H9 (cell line): ENCODE data around the gene STAB2. TPM values are rescaled to one million over a fixed set of nuclear protein-coding genes. Genes with fewer than 3 reads are reported as not detected.

ENCODE experiments used
- DNase-seq: peaks from one replicate; pipeline ENCODE4 v3.0.0-alpha.2; 2017
- H2AFZ ChIP-seq: one replicate; pipeline ENCODE4 v1.6.1; 2013; ENCODE audit warnings: mild to moderate bottlenecking, low read length, control low read depth, moderate library complexity
- H2AK5ac ChIP-seq: 2 replicates; pipeline ENCODE4 v1.6.1; 2013; ENCODE audit warnings: low read length, control low read depth, mixed read lengths; ENCODE audit not compliant: insufficient read length
- H2BK120ac ChIP-seq: one replicate; pipeline ENCODE4 v1.6.1; 2013; ENCODE audit warnings: low read depth, mild to moderate bottlenecking, low read length, control low read depth, inconsistent platforms; ENCODE audit not compliant: poor library complexity, severe bottlenecking
- H2BK12ac ChIP-seq: 2 replicates; pipeline ENCODE4 v1.6.1; 2013; ENCODE audit warnings: low read length, control low read depth, mixed read lengths, low read depth; ENCODE audit not compliant: insufficient read length
- H2BK15ac ChIP-seq: 2 replicates; pipeline ENCODE4 v1.6.1; 2013; ENCODE audit warnings: low read depth, low read length, control low read depth
- H2BK20ac ChIP-seq: one replicate; pipeline ENCODE4 v1.6.1; 2013; ENCODE audit warnings: low read depth, mild to moderate bottlenecking, low read length, control low read depth, inconsistent platforms; ENCODE audit not compliant: poor library complexity, severe bottlenecking
- H2BK5ac ChIP-seq: 2 replicates; pipeline ENCODE4 v1.6.1; 2013; ENCODE audit warnings: low read length, control low read depth, mixed read lengths; ENCODE audit not compliant: insufficient read length
- H3K14ac ChIP-seq: 2 replicates; pipeline ENCODE4 v1.6.1; 2013; ENCODE audit warnings: low read length, control low read depth; ENCODE audit not compliant: insufficient read depth
- H3K18ac ChIP-seq: 2 replicates; pipeline ENCODE4 v1.6.1; 2013; ENCODE audit warnings: low read depth, mild to moderate bottlenecking, mixed read lengths, low read length, control low read depth; ENCODE audit not compliant: insufficient read length
- H3K23ac ChIP-seq: 2 replicates; pipeline ENCODE4 v1.6.1; 2013; ENCODE audit warnings: low read length, control low read depth, mixed read lengths, low read depth; ENCODE audit not compliant: insufficient read length
- H3K23me2 ChIP-seq: 2 replicates; pipeline ENCODE4 v1.6.1; 2013; ENCODE audit warnings: low read depth, mild to moderate bottlenecking, mixed read lengths, low read length, control low read depth; ENCODE audit not compliant: insufficient read length, poor library complexity, severe bottlenecking
- H3K27ac ChIP-seq: 2 replicates; pipeline ENCODE4 v1.5.1; 2013; ENCODE audit warnings: low read length, control low read depth, mixed read lengths, low read depth; ENCODE audit not compliant: insufficient read length
- H3K27me3 ChIP-seq: 2 replicates; pipeline ENCODE4 v1.6.1; 2013; ENCODE audit warnings: low read length, control low read depth, inconsistent platforms; ENCODE audit not compliant: insufficient read depth
- H3K4ac ChIP-seq: 2 replicates; pipeline ENCODE4 v1.6.1; 2013; ENCODE audit warnings: low read depth, mild to moderate bottlenecking, control low read depth, inconsistent platforms, low read length, moderate library complexity
- H3K4me1 ChIP-seq: 2 replicates; pipeline ENCODE4 v1.6.1; 2013; ENCODE audit warnings: low read length, control low read depth, inconsistent platforms; ENCODE audit not compliant: insufficient read depth
- H3K4me2 ChIP-seq: 2 replicates; pipeline ENCODE4 v1.6.1; 2013; ENCODE audit warnings: low read length, control low read depth, mixed read lengths; ENCODE audit not compliant: insufficient read length, insufficient read depth
- H3K56ac ChIP-seq: 2 replicates; pipeline ENCODE4 v1.6.1; 2013; ENCODE audit warnings: low read depth, mild to moderate bottlenecking, mixed read lengths, low read length, control low read depth; ENCODE audit not compliant: insufficient read length
- H3K79me1 ChIP-seq: 2 replicates; pipeline ENCODE4 v1.6.1; 2013; ENCODE audit warnings: low read depth, mild to moderate bottlenecking, moderate library complexity, low read length, control low read depth, inconsistent platforms; ENCODE audit not compliant: insufficient read depth, poor library complexity, severe bottlenecking
- H3K79me2 ChIP-seq: 2 replicates; pipeline ENCODE4 v1.6.1; 2013; ENCODE audit warnings: low read length, control low read depth, inconsistent platforms; ENCODE audit not compliant: insufficient read depth
- H3K9ac ChIP-seq: 2 replicates; pipeline ENCODE4 v1.6.1; 2013; ENCODE audit warnings: low read length, control low read depth, mixed read lengths; ENCODE audit not compliant: insufficient read length; ENCODE audit errors: extremely low read depth
- H3K9me3 ChIP-seq: one replicate; pipeline ENCODE4 v1.6.1; 2013; ENCODE audit warnings: low read depth, low read length, inconsistent platforms; ENCODE audit not compliant: control insufficient read depth
- H3T11ph ChIP-seq: one replicate; pipeline ENCODE4 v1.6.1; 2013; ENCODE audit warnings: mild to moderate bottlenecking, low read length, control low read depth, inconsistent platforms
- H4K20me1 ChIP-seq: one replicate; pipeline ENCODE4 v1.6.1; 2013; ENCODE audit not compliant: control insufficient read depth, insufficient read length, insufficient read depth
- H4K5ac ChIP-seq: 2 replicates; pipeline ENCODE4 v1.6.1; 2013; ENCODE audit warnings: low read depth, mild to moderate bottlenecking, mixed read lengths, low read length, control low read depth; ENCODE audit not compliant: insufficient read length
- H4K8ac ChIP-seq: replicated peaks from 2 replicates; pipeline ENCODE4 v1.6.1; 2013; ENCODE audit warnings: low read length, control low read depth, mixed read lengths, low read depth; ENCODE audit not compliant: insufficient read length
- H4K91ac ChIP-seq: 2 replicates; pipeline ENCODE4 v1.6.1; 2013; ENCODE audit warnings: low read depth, mild to moderate bottlenecking, moderate library complexity, mixed read lengths, low read length, control low read depth; ENCODE audit not compliant: insufficient read length
- H3K27ac Mint-ChIP-seq, 3 experiments: 2 replicates in 2 of 3; 3 replicates in 1 of 3; pipeline ENCODE4 v1.8.0; 2020 to 2021; ENCODE audit warnings: mixed read lengths in 3 of 3, mild to moderate bottlenecking in 1 of 3, moderate library complexity in 1 of 3
- H3K27me3 Mint-ChIP-seq: 2 replicates; pipeline ENCODE4 v1.8.0; 2021; ENCODE audit warnings: low read depth, mild to moderate bottlenecking, moderate library complexity, mixed read lengths
- H3K36me3 Mint-ChIP-seq, 3 experiments: 2 replicates in 2 of 3; 3 replicates in 1 of 3; pipeline ENCODE4 v1.8.0; 2020 to 2021; ENCODE audit warnings: low read depth in 3 of 3, mixed read lengths in 3 of 3; ENCODE audit not compliant: insufficient read depth in 1 of 3
- H3K4me1 Mint-ChIP-seq, 2 experiments: 2 replicates each; pipeline ENCODE4 v1.8.0; 2020; ENCODE audit warnings: mixed read lengths in 2 of 2
- H3K4me3 Mint-ChIP-seq, 2 experiments: 2 replicates in 1 of 2; 3 replicates in 1 of 2; pipeline ENCODE4 v1.8.0; 2020 to 2021; ENCODE audit warnings: mild to moderate bottlenecking in 2 of 2, mixed read lengths in 2 of 2, moderate library complexity in 1 of 2
- H3K9me3 Mint-ChIP-seq, 2 experiments: 2 replicates in 1 of 2; 3 replicates in 1 of 2; pipeline ENCODE4 v1.8.0; 2020; ENCODE audit warnings: mild to moderate bottlenecking in 2 of 2, mixed read lengths in 2 of 2, moderate library complexity in 1 of 2
- total RNA-seq: library from RNA; stranded (reverse); gene quantifications from 2 replicates; pipeline ENCODE4 v1.2.1, GENCODE V29; 2021
- TF ChIP-seq, protein P1 (sequence below): fragments of 200-600 bp; sonication (generic); conservative IDR thresholded peaks from 3 replicates; pipeline ENCODE4 v1.8.0; 2021; ENCODE audit warnings: antibody characterized with exemption, mild to moderate bottlenecking

STAB2 gene
- total RNA-seq, 1 experiment from 2014 or later, result 0.02 TPM

DNA sequence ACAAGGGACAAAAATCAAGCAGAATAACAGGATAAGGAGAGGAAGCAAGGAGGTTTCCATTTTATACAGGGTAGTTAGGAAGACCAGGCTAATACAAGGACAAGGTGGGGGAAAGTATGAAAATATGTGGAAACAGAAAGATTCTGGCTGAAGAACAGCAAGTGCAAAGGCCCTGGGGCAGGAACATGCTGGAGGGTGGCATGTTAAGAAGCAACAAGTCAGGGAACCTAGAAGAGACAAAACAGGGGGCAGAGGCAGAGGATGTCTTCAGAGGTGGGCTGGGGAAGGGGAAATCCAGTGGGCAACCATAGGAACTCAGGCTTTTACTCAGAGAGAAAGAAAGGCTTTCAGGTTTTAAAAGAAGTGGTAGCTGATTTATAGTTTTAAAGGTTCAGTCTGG, 199.1 kb downstream of the STAB2 start:
- H3K4ac ChIP-seq, result no peak overlapping the region
- H3K23me2 ChIP-seq, result no peaks in the 10 kb centered on the region
- H3K4me3 Mint-ChIP-seq, result no peak overlapping the region
- no peak overlapping the region for H2AK5ac ChIP-seq
- no peak overlapping the region for H3K4me2 ChIP-seq
- no peaks in the 10 kb centered on the region for H3K79me2 ChIP-seq
- no peak overlapping the region for H3K27ac ChIP-seq
- no peaks in the 10 kb centered on the region for H3K27me3 Mint-ChIP-seq
- H3K23ac ChIP-seq, result no peak overlapping the region
- no peak overlapping the region for H3T11ph ChIP-seq
- H3K56ac ChIP-seq, result no peak overlapping the region
- no peaks in the 10 kb centered on the region for H3K9me3 Mint-ChIP-seq
- H2BK5ac ChIP-seq, result no peak overlapping the region
- H2BK12ac ChIP-seq, result no peak overlapping the region
- H4K91ac ChIP-seq, result no peak overlapping the region
- no peaks in the 10 kb centered on the region for H3K4me1 ChIP-seq
- no peak overlapping the region for H2BK20ac ChIP-seq
- TF ChIP-seq, protein P1, sequence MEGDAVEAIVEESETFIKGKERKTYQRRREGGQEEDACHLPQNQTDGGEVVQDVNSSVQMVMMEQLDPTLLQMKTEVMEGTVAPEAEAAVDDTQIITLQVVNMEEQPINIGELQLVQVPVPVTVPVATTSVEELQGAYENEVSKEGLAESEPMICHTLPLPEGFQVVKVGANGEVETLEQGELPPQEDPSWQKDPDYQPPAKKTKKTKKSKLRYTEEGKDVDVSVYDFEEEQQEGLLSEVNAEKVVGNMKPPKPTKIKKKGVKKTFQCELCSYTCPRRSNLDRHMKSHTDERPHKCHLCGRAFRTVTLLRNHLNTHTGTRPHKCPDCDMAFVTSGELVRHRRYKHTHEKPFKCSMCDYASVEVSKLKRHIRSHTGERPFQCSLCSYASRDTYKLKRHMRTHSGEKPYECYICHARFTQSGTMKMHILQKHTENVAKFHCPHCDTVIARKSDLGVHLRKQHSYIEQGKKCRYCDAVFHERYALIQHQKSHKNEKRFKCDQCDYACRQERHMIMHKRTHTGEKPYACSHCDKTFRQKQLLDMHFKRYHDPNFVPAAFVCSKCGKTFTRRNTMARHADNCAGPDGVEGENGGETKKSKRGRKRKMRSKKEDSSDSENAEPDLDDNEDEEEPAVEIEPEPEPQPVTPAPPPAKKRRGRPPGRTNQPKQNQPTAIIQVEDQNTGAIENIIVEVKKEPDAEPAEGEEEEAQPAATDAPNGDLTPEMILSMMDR, result no peak
- H3K36me3 Mint-ChIP-seq, result peaks cover 11 to 43% (median 38%) of the 10 kb centered on the region in 3 experiments
- H3K9me3 ChIP-seq, result no peaks in the 10 kb centered on the region
- no peak overlapping the region for H3K14ac ChIP-seq
- no peak overlapping the region for H2BK15ac ChIP-seq
- no peaks in the 10 kb centered on the region for H4K20me1 ChIP-seq
- H3K27ac Mint-ChIP-seq, result no peak overlapping the region
- H4K5ac ChIP-seq, result no peak overlapping the region
- H3K18ac ChIP-seq, result no peak overlapping the region
- no peak overlapping the region for H4K8ac ChIP-seq
- peaks cover 0 to under 1% of the 10 kb centered on the region in 2 experiments; a peak in 2 of 4 replicates for H3K4me1 Mint-ChIP-seq
- no peak for DNase-seq
- H2AFZ ChIP-seq, result no peak overlapping the region
- no peaks in the 10 kb centered on the region for H3K79me1 ChIP-seq
- H3K9ac ChIP-seq, result no peak overlapping the region
- no peak overlapping the region for H2BK120ac ChIP-seq
- no peaks in the 10 kb centered on the region for H3K27me3 ChIP-seq
